Activated CD8-positive, alpha-beta memory T cell treated with anti-CD3 and anti-CD28 coated beads, Interleukin-2, amount 50 U/mL, for 1 hour (primary cell): ENCODE measurements around the gene NAA38.
"Not testable (repeated sequence)": the region's sequence is repeated elsewhere in the genome, so short reads cannot be mapped to it uniquely, and the experiment has no call there.

Experiments
- DNase-seq: peaks from one replicate; pipeline ENCODE4 v3.0.0-alpha.2; 2020; ENCODE audit errors: extremely low read depth

Gene NAA38

GRCh38 chr17:7882068-7882467 lies 24.7 kb upstream of the NAA38 start:
- no peak for DNase-seq

GRCh38 chr17:7881276-7882054 lies 24.1 kb upstream of the NAA38 start:
- no peak for DNase-seq

- no peak for DNase-seq
Observed at GRCh38 chr17:7880076-7880868, 22.9 kb upstream of the NAA38 start.

GRCh38 chr17:7878234-7878633 lies 20.9 kb upstream of the NAA38 start:
- no peak for DNase-seq

GRCh38 chr17:7875804-7876370 lies 18.5 kb upstream of the NAA38 start:
- DNase-seq, result no peak

GRCh38 chr17:7873051-7873450 lies 15.7 kb upstream of the NAA38 start:
- DNase-seq, result no peak

GRCh38 chr17:7867881-7868329 lies 10.5 kb upstream of the NAA38 start:
- DNase-seq, result no peak

GRCh38 chr17:7864995-7865650 lies 7.8 kb upstream of the NAA38 start:
- DNase-seq, result no peak

GRCh38 chr17:7864384-7864783 lies 7.0 kb upstream of the NAA38 start:
- not testable (repeated sequence) for DNase-seq

GRCh38 chr17:7862692-7863437 lies 5.5 kb upstream of the NAA38 start:
- DNase-seq, result no peak

GRCh38 chr17:7859028-7859427 lies 1.7 kb upstream of the NAA38 start:
- no peak for DNase-seq

- DNase-seq, result no peak
Observed at GRCh38 chr17:7858522-7858810, 1.1 kb upstream of the NAA38 start.

GRCh38 chr17:7857713-7858521 lies 558 bp upstream of the NAA38 start, which contains the start of gene CYB5D1:
TSS of gene CYB5D1 (plus strand) at chr17:7858003. CDS start at chr17:7858135, 132 bp downstream.
- peak; percentile 88 for DNase-seq

GRCh38 chr17:7856011-7856810 lies 1.1 kb downstream of the NAA38 start:
- no peak for DNase-seq

- no peak for DNase-seq
Observed at GRCh38 chr17:7855660-7856010, 1.7 kb downstream of the NAA38 start.

GRCh38 chr17:7854851-7855659 lies 2.3 kb downstream of the NAA38 start, which contains the start of gene TMEM88:
TSS of gene TMEM88 (plus strand) at chr17:7855066. CDS start at chr17:7855075, 9 bp downstream.
- no peak for DNase-seq

- DNase-seq, result no peak
Observed at GRCh38 chr17:7854078-7854777, 3.1 kb downstream of the NAA38 start.

- DNase-seq, result no peak
Observed at GRCh38 chr17:7853691-7854038, 3.7 kb downstream of the NAA38 start.
